HepG2 (cell line): ENCODE results near the gene GAL3ST1. TPM values are rescaled to one million over a fixed set of nuclear protein-coding genes. Genes with fewer than 3 reads are reported as not detected.

Source experiments
- ATAC-seq: fragments of 200-7000 bp; cut with Tn5 transposase; 3 replicates; pipeline ENCODE4 v1.9.1; 2020; ENCODE audit warnings: mild to moderate bottlenecking, moderate library complexity
- BruUV-seq: library from RNA; stranded (reverse); fragments of 400-500 nt; replicated peaks from 2 replicates; lab custom pipeline; 2021; lab: Mats Ljungman, UMichigan
- CTCF ChIA-PET: fragments of 300-600 bp; formaldehyde crosslinking; extraction: SDS; loops from one replicate; lab custom pipeline; 2021; ENCODE audit warnings: low total read pairs, inconsistent platforms, low intra/inter-chr PET ratio; lab: Yijun Ruan, JAX
- POLR2A ChIA-PET: fragments of 350-600 bp; sonication (Branson Sonifier 250); formaldehyde crosslinking; loops from one replicate; lab custom pipeline; 2020; ENCODE audit warnings: antibody characterized with exemption, inconsistent platforms; lab: Yijun Ruan, JAX
- DNase-seq: peaks from one replicate; pipeline ENCODE4 v3.0.0-alpha.2; 2015; ENCODE audit warnings: low spot score
- FAIRE-seq: peaks from 3 replicates; lab custom pipeline; 2011; peaks lifted over from hg19 to GRCh38; lab: Jason Lieb, UNC
- H2AFZ ChIP-seq: one replicate; pipeline ENCODE4 v1.6.1; 2011; ENCODE audit warnings: low read length, inconsistent platforms
- H3K27ac ChIP-seq: fragments of 300-600 bp; 3 replicates; pipeline ENCODE4 v1.8.0; 2011; ENCODE audit warnings: mixed run types, mild to moderate bottlenecking, mixed read lengths, low read length, inconsistent platforms; ENCODE audit not compliant: insufficient read depth; ENCODE audit errors: extremely low read length
- H3K27me3 ChIP-seq, 2 experiments: fragments of 200-600 bp in 1 of 2; 2 replicates in 1 of 2; 3 replicates in 1 of 2; pipeline versions ENCODE4 v1.6.0 to v1.8.0; 2011; ENCODE audit warnings: low read length in 2 of 2, mild to moderate bottlenecking in 2 of 2, moderate library complexity in 2 of 2, inconsistent platforms in 1 of 2; ENCODE audit not compliant: insufficient read depth in 2 of 2, control insufficient read depth in 1 of 2
- H3K36me3 ChIP-seq, 2 experiments: fragments of 200-600 bp in 1 of 2; replicated peaks in 1 of 2; 2 replicates in 1 of 2; 3 replicates in 1 of 2; pipeline versions ENCODE4 v1.5.1 to v1.8.0; 2011; ENCODE audit warnings: low read length in 2 of 2, inconsistent platforms in 1 of 2; ENCODE audit not compliant: insufficient read depth in 2 of 2, control insufficient read depth in 1 of 2
- H3K4me1 ChIP-seq: 2 replicates; pipeline ENCODE4 v1.5.1; 2012; ENCODE audit warnings: low read length, inconsistent platforms; ENCODE audit not compliant: insufficient read depth
- H3K4me2 ChIP-seq: 2 replicates; pipeline ENCODE4 v1.6.0; 2011; ENCODE audit warnings: low read depth, low read length, inconsistent platforms
- H3K4me3 ChIP-seq, 3 experiments: fragments of 200-600 bp in 1 of 3; sonication (generic), shearing (Covaris generic) in 1 of 3; replicated peaks in 1 of 3; 2 replicates each; pipeline ENCODE4 v1.5.1; 2011 to 2016; ENCODE audit warnings: low read length in 3 of 3, inconsistent platforms in 2 of 3, low read depth in 2 of 3, mild to moderate bottlenecking in 2 of 3, control low read depth in 1 of 3, mixed read lengths in 1 of 3; ENCODE audit not compliant: insufficient read depth in 1 of 3
- H3K79me2 ChIP-seq: one replicate; pipeline ENCODE4 v1.6.1; 2011; ENCODE audit warnings: low read length, inconsistent platforms; ENCODE audit not compliant: insufficient read depth
- H3K9ac ChIP-seq: 2 replicates; pipeline ENCODE4 v1.6.0; 2011; ENCODE audit warnings: mild to moderate bottlenecking, low read depth, low read length, inconsistent platforms; ENCODE audit not compliant: insufficient read depth
- H3K9me3 ChIP-seq: 2 replicates; pipeline ENCODE4 v1.5.1; 2012; ENCODE audit warnings: mild to moderate bottlenecking, low read length
- H4K20me1 ChIP-seq: 2 replicates; pipeline ENCODE4 v1.6.0; 2011; ENCODE audit warnings: inconsistent platforms, mild to moderate bottlenecking, low read length, moderate library complexity; ENCODE audit not compliant: insufficient read depth
- FOXA1 ChIP-seq, 2 experiments: fragments of 450-650 bp in 1 of 2; sonication (generic) in 1 of 2; formaldehyde crosslinking in 1 of 2; IDR thresholded peaks; 2 replicates each; pipeline versions ENCODE4 v1.4.0 to v1.6.1; 2016 to 2020; ENCODE audit warnings: missing genetic modification reagents in 1 of 2
- SMARCE1 ChIP-seq: fragments of 450-650 bp; IDR thresholded peaks from 2 replicates; pipeline ENCODE4 v1.6.1; 2017; ENCODE audit warnings: borderline replicate concordance
- ZNF768 ChIP-seq: sonication (generic); formaldehyde crosslinking; IDR thresholded peaks from 2 replicates; pipeline ENCODE4 v1.4.0; 2020; ENCODE audit warnings: missing genetic modification reagents
- WGBS: methylation state at CpG from one replicate; pipeline ENCODE4 v1.1.6; 2017; ENCODE audit warnings: low lambda C conversion rate; 5-methylcytosine and 5-hydroxymethylcytosine counted together
- in situ Hi-C: cut with HindIII; loops from 2 replicates; pipeline ENCODE4 v1.10.0; 2017; ENCODE audit warnings: low pct_unique_long_range_greater_than_20kb; ENCODE audit not compliant: extremely low pct_ligation_motif_present
- intact Hi-C: fragments of 100-400 bp; cut with micrococcal nuclease; formaldehyde crosslinking; loops from one replicate; pipeline ENCODE4 v1.10.0; 2022; ENCODE audit not compliant: unreplicated experiment
- polyA plus RNA-seq, 8 experiments: library from polyadenylated mRNA; depleted of rRNA in 3 of 8; stranded (reverse) in 7 of 8; unstranded in 1 of 8; fragments of >200 nt; fragmentation: Illumina TruSeq in 4 of 8; extraction: Trizol in 4 of 8; gene quantifications; 2 replicates each; pipeline versions ENCODE4 v1.2.1 to v1.2.3, GENCODE V29; 2011 to 2016; ENCODE audit warnings: low read depth in 4 of 8, missing spikeins in 1 of 8, mixed read lengths in 1 of 8; ENCODE audit not compliant: insufficient read depth in 1 of 8
- total RNA-seq, 5 experiments: library from RNA; depleted of rRNA; stranded (reverse); fragments of >200 nt; fragmentation: Illumina TruSeq; extraction: Trizol; gene quantifications; 2 replicates each; pipeline ENCODE4 v1.2.3, GENCODE V29; 2016; ENCODE audit warnings: low read depth in 1 of 5

The GAL3ST1 gene
- total and polyA plus RNA-seq, 2 of the 13 experiments (the other 11 are each of a cell fraction or from before 2014, with no cell fraction given) = 4.4 to 14.7 TPM

- FAIRE-seq (no peak), ATAC-seq (no peak), DNase-seq (no peak)
- H4K20me1 ChIP-seq = no peaks in the 10 kb centered on the region
- POLR2A ChIA-PET = interaction anchor here (1.3 kb wide), 1 partner anchor 19 kb away, joined by 5 read pairs; the partner anchor contains the start of gene PES1
- H3K9ac ChIP-seq = no peak overlapping the region
- no TSS peak for BruUV-seq
- no peaks in the 10 kb centered on the region for H3K79me2 ChIP-seq
- WGBS = 76% methylated on average over 3 of the region's 6 CpGs
- intact Hi-C loops (no loop called here), in situ Hi-C loops (no loop called here)
- peak overlapping the region in 1 of 3 experiments; percentile 84; a peak in 2 of 6 replicates for H3K4me3 ChIP-seq
- H3K27ac ChIP-seq = no peak overlapping the region
- TF ChIP-seq SMARCE1 (no peak), ZNF768 (CRISPR knock-in tag) (peak; percentile 72)
- peak overlapping the region; percentile 89 for H3K4me2 ChIP-seq
- peaks cover 47% of the 10 kb centered on the region for H3K4me1 ChIP-seq
- CTCF ChIA-PET = no interaction called here
- no peaks in the 10 kb centered on the region for H3K9me3 ChIP-seq
- H2AFZ ChIP-seq = no peak overlapping the region
- H3K27me3 ChIP-seq = no peaks in the 10 kb centered on the region
- peaks cover 3 to 16% of the 10 kb centered on the region in 2 experiments; a peak in 3 of 5 replicates for H3K36me3 ChIP-seq
Measured at GRCh38 chr22:30572210-30572609, 2.3 kb downstream of the GAL3ST1 start.

GRCh38 chr22:30569674-30570202, 4.7 kb downstream of the GAL3ST1 start:
- Histone ChIP-seq H3K27me3 (no peaks in the 10 kb centered on the region), H3K36me3 (no peaks in the 10 kb centered on the region), H3K79me2 (no peaks in the 10 kb centered on the region), H3K27ac (no peak overlapping the region), H2AFZ (no peak overlapping the region), H3K4me3 (no peak overlapping the region), H3K4me1 (peaks cover 62% of the 10 kb centered on the region), H3K9me3 (no peaks in the 10 kb centered on the region), H3K4me2 (no peak overlapping the region), H3K9ac (no peak overlapping the region), H4K20me1 (no peaks in the 10 kb centered on the region)
- in situ Hi-C loops (no loop called here), intact Hi-C loops (no loop called here)
- ChIA-PET CTCF (no interaction called here), POLR2A (no interaction called here)
- 93% methylated on average over 10 of the region's 10 CpGs for WGBS
- TF ChIP-seq FOXA1 (IDR thresholded peaks at IDR 0.05) (no peak), FOXA1 (CRISPR knock-in tag; IDR thresholded peaks at IDR 0.05) (no peak)
- no peak for FAIRE-seq
- no peak for DNase-seq
- no TSS peak for BruUV-seq
- ATAC-seq = no peak
